H1 (cell line): ENCODE results near the gene PPP1R13B. TPM values are rescaled to one million over a fixed set of nuclear protein-coding genes. Genes with fewer than 3 reads are reported as not detected.

Experiments
- CTCF ChIA-PET: fragments of 300-600 bp; sonication (Branson Sonifier 250); formaldehyde crosslinking; loops from one replicate; lab custom pipeline; 2021; ENCODE audit not compliant: partially characterized antibody; lab: Charles Lee
- POLR2A ChIA-PET: fragments of 300-600 bp; sonication (Branson Sonifier 250); formaldehyde crosslinking; loops from one replicate; lab custom pipeline; 2021; ENCODE audit warnings: inconsistent platforms; ENCODE audit not compliant: partially characterized antibody; lab: Charles Lee
- DNase-seq, 2 experiments: peaks; one replicate each; pipeline versions ENCODE4 v3.0.0 to v3.0.0-alpha.2; 2010 to 2022; ENCODE audit warnings: low spot score in 2 of 2, low read depth in 1 of 2, mixed read lengths in 1 of 2
- FAIRE-seq: peaks from 2 replicates; lab custom pipeline; 2011; peaks lifted over from hg19 to GRCh38; lab: Jason Lieb, UNC
- H2AFZ ChIP-seq: 2 replicates; pipeline ENCODE4 v1.8.1; 2012; ENCODE audit warnings: low read length, inconsistent platforms
- H2AK5ac ChIP-seq: 2 replicates; pipeline ENCODE4 v1.6.1; 2013; ENCODE audit warnings: low read depth, low read length
- H2BK120ac ChIP-seq: replicated peaks from 2 replicates; pipeline ENCODE3; 2013; ENCODE audit warnings: low read depth, low read length, inconsistent platforms
- H2BK12ac ChIP-seq: 2 replicates; pipeline ENCODE4 v1.6.1; 2013; ENCODE audit warnings: low read depth, low read length
- H2BK15ac ChIP-seq: 2 replicates; pipeline ENCODE4 v1.6.1; 2013; ENCODE audit warnings: low read length
- H2BK20ac ChIP-seq: 2 replicates; pipeline ENCODE4 v1.6.1; 2013; ENCODE audit warnings: low read length
- H2BK5ac ChIP-seq: 2 replicates; pipeline ENCODE4 v1.6.1; 2013; ENCODE audit warnings: low read depth, low read length
- H3K14ac ChIP-seq: 2 replicates; pipeline ENCODE4 v1.6.1; 2013; ENCODE audit warnings: inconsistent platforms; ENCODE audit not compliant: insufficient read length
- H3K18ac ChIP-seq: 2 replicates; pipeline ENCODE4 v1.6.1; 2013; ENCODE audit warnings: low read length; ENCODE audit errors: extremely low read depth
- H3K23ac ChIP-seq: 2 replicates; pipeline ENCODE4 v1.6.1; 2013; ENCODE audit warnings: inconsistent platforms; ENCODE audit not compliant: insufficient read length
- H3K23me2 ChIP-seq: 2 replicates; pipeline ENCODE4 v1.6.1; 2013; ENCODE audit warnings: low read depth, low read length
- H3K27ac ChIP-seq: 2 replicates; pipeline ENCODE4 v1.6.1; 2011; ENCODE audit warnings: low read depth, low read length, inconsistent platforms
- H3K27me3 ChIP-seq, 4 experiments: replicated peaks in 1 of 4; 1 replicate in 1 of 4; 2 replicates in 3 of 4; pipeline versions ENCODE4 v1.6.1 to v1.8.1; 2011 to 2013; ENCODE audit warnings: low read length in 3 of 4, mild to moderate bottlenecking in 3 of 4, inconsistent platforms in 2 of 4, mixed read lengths in 2 of 4, moderate library complexity in 1 of 4; ENCODE audit not compliant: control insufficient read depth in 3 of 4, insufficient read depth in 3 of 4; ENCODE audit errors: extremely low read depth in 1 of 4
- H3K36me3 ChIP-seq, 4 experiments: 2 replicates each; pipeline versions ENCODE4 v1.6.1 to v1.8.1; 2011 to 2013; ENCODE audit warnings: mild to moderate bottlenecking in 4 of 4, low read length in 3 of 4, moderate library complexity in 2 of 4, control low read depth in 1 of 4, inconsistent platforms in 1 of 4; ENCODE audit not compliant: insufficient read depth in 4 of 4, control insufficient read depth in 2 of 4
- H3K4ac ChIP-seq: replicated peaks from 2 replicates; pipeline ENCODE3; 2013; ENCODE audit warnings: low read length, low read depth, mixed read lengths, inconsistent platforms; ENCODE audit not compliant: insufficient read length
- H3K4me1 ChIP-seq, 4 experiments: replicated peaks in 1 of 4; 1 replicate in 1 of 4; 2 replicates in 3 of 4; pipeline versions ENCODE4 v1.6.1 to v1.8.1; 2011 to 2013; ENCODE audit warnings: low read length in 3 of 4, inconsistent platforms in 2 of 4, mixed read lengths in 1 of 4; ENCODE audit not compliant: insufficient read depth in 4 of 4, control insufficient read depth in 3 of 4
- H3K4me2 ChIP-seq, 2 experiments: 2 replicates each; pipeline versions ENCODE4 v1.6.1 to v1.8.1; 2011 to 2013; ENCODE audit warnings: low read depth in 2 of 2, low read length in 2 of 2, control low read depth in 1 of 2, inconsistent platforms in 1 of 2, mild to moderate bottlenecking in 1 of 2; ENCODE audit not compliant: insufficient read depth in 1 of 2
- H3K4me3 ChIP-seq, 4 experiments: fragments of 200-600, 300-600 bp in 1 of 4; sonication (generic), shearing (Covaris generic), sonication (Bioruptor Twin) in 1 of 4; 2 replicates each; pipeline versions ENCODE4 v1.5.1 to v1.8.1; 2011 to 2016; ENCODE audit warnings: low read length in 4 of 4, low read depth in 3 of 4, control low read depth in 2 of 4, inconsistent platforms in 2 of 4, mild to moderate bottlenecking in 2 of 4, mixed read lengths in 1 of 4, moderate library complexity in 1 of 4; ENCODE audit not compliant: insufficient read depth in 2 of 4; ENCODE audit errors: extremely low read depth in 1 of 4
- H3K56ac ChIP-seq: replicated peaks from 2 replicates; pipeline ENCODE3; 2013; ENCODE audit warnings: low read depth, mild to moderate bottlenecking, mixed read lengths, low read length, inconsistent platforms; ENCODE audit not compliant: insufficient read length
- H3K79me1 ChIP-seq: 2 replicates; pipeline ENCODE4 v1.6.1; 2013; ENCODE audit warnings: low read depth, low read length, control low read depth
- H3K79me2 ChIP-seq, 2 experiments: 2 replicates each; pipeline versions ENCODE4 v1.6.1 to v1.8.1; 2012 to 2013; ENCODE audit warnings: low read length in 2 of 2, mild to moderate bottlenecking in 2 of 2, inconsistent platforms in 1 of 2; ENCODE audit not compliant: insufficient read depth in 2 of 2, control insufficient read depth in 1 of 2
- H3K9ac ChIP-seq, 4 experiments: replicated peaks in 1 of 4; 1 replicate in 1 of 4; 2 replicates in 3 of 4; pipeline versions ENCODE4 v1.6.1 to v1.8.1; 2011 to 2013; ENCODE audit warnings: low read depth in 3 of 4, low read length in 3 of 4, control low read depth in 2 of 4, mild to moderate bottlenecking in 2 of 4, moderate library complexity in 2 of 4, inconsistent platforms in 1 of 4; ENCODE audit errors: extremely low read depth in 1 of 4
- H3K9me3 ChIP-seq, 2 experiments: 2 replicates each; pipeline versions ENCODE4 v1.6.1 to v1.8.1; 2012 to 2013; ENCODE audit warnings: mild to moderate bottlenecking in 2 of 2, moderate library complexity in 2 of 2, control low read depth in 1 of 2, inconsistent platforms in 1 of 2, low read depth in 1 of 2, low read length in 1 of 2, mixed read lengths in 1 of 2; ENCODE audit not compliant: insufficient read depth in 2 of 2
- H4K20me1 ChIP-seq, 2 experiments: replicated peaks in 1 of 2; 2 replicates each; pipeline versions ENCODE3 to v1.8.1; 2011 to 2013; ENCODE audit warnings: inconsistent platforms in 2 of 2, low read length in 2 of 2, mild to moderate bottlenecking in 1 of 2; ENCODE audit not compliant: insufficient read depth in 2 of 2, control insufficient read depth in 1 of 2
- H4K5ac ChIP-seq: 2 replicates; pipeline ENCODE4 v1.6.1; 2013; ENCODE audit warnings: low read length, low read depth, mixed read lengths, inconsistent platforms; ENCODE audit not compliant: insufficient read length
- H4K8ac ChIP-seq: 2 replicates; pipeline ENCODE4 v1.8.0; 2013; ENCODE audit warnings: mild to moderate bottlenecking, moderate library complexity, low read length, inconsistent platforms; ENCODE audit not compliant: insufficient read depth; ENCODE audit errors: extremely low read depth
- H4K91ac ChIP-seq: replicated peaks from 2 replicates; pipeline ENCODE3; 2013; ENCODE audit warnings: low read length, mixed read lengths, inconsistent platforms; ENCODE audit not compliant: insufficient read length
- ASH2L ChIP-seq: fragments of 200-600, 300-600 bp; sonication (generic); IDR thresholded peaks from one replicate; pipeline ENCODE4 v1.7.1; 2017; ENCODE audit warnings: low read length
- CREB1 ChIP-seq: IDR thresholded peaks from 2 replicates; pipeline ENCODE4 v1.6.1; 2012; ENCODE audit warnings: inconsistent platforms
- EGR1 ChIP-seq: IDR thresholded peaks from 2 replicates; pipeline ENCODE4 v1.6.1; 2011; ENCODE audit warnings: low read depth, low read length, borderline replicate concordance
- MAFK ChIP-seq: IDR thresholded peaks from 2 replicates; pipeline ENCODE4 v1.6.1; 2012; ENCODE audit warnings: low read depth, mild to moderate bottlenecking, improper control_type of control experiment, low read length
- NANOG ChIP-seq: IDR thresholded peaks from 2 replicates; pipeline ENCODE4 v1.6.1; 2011; ENCODE audit warnings: low read length, low read depth, mild to moderate bottlenecking, inconsistent platforms; ENCODE audit not compliant: insufficient read depth, poor library complexity, severe bottlenecking
- SIRT6 ChIP-seq: IDR thresholded peaks from one replicate; pipeline ENCODE4 v1.7.1; 2012; ENCODE audit warnings: low read length, inconsistent platforms
- SP2 ChIP-seq: IDR thresholded peaks from 2 replicates; pipeline ENCODE4 v1.6.1; 2012; ENCODE audit warnings: mild to moderate bottlenecking, low read length, inconsistent platforms
- TAF1 ChIP-seq: IDR thresholded peaks from 2 replicates; pipeline ENCODE4 v1.6.1; 2011; ENCODE audit warnings: mild to moderate bottlenecking, low read depth, low read length
- WGBS, 2 experiments: shearing (Covaris generic) in 1 of 2; methylation state at CpG; one replicate each; pipeline versions ENCODE4 v1.1.6 to v1.1.7; 2013 to 2015; ENCODE audit warnings: low lambda C conversion rate in 2 of 2, mixed read lengths in 2 of 2, inconsistent platforms in 1 of 2, low coverage in 1 of 2, missing lambda C conversion rate in 1 of 2; ENCODE audit not compliant: insufficient replicate concordance in 2 of 2, insufficient coverage in 1 of 2, insufficient read length in 1 of 2; ENCODE audit errors: extremely low coverage in 1 of 2, missing lambda C conversion rate in 1 of 2; 5-methylcytosine and 5-hydroxymethylcytosine counted together
- polyA plus RNA-seq, 7 experiments: library from polyadenylated mRNA; depleted of rRNA in 3 of 7; stranded (reverse) in 5 of 7; unstranded in 2 of 7; fragments of >200 nt in 5 of 7; fragments of 200-250 nt in 2 of 7; gene quantifications; 1 replicate in 5 of 7; 2 replicates in 1 of 7; 4 replicates in 1 of 7; pipeline versions ENCODE4 v1.2.1 to v1.2.3, GENCODE V29; 2011 to 2013; ENCODE audit warnings: missing spikeins in 2 of 7, mixed read lengths in 2 of 7
- total RNA-seq: library from RNA; stranded (reverse); fragmentation: NEBNext Ultra II Directional; extraction: Animal tissue kit (Norgen Biotek cat#: 25700); gene quantifications from 2 replicates; pipeline ENCODE4 v1.2.1, GENCODE V29; 2021

PPP1R13B gene
- total and polyA plus RNA-seq, 2 of the 8 experiments (the other 6 are each of a cell fraction or from before 2014, with no cell fraction given) = 2.6 to 8.9 TPM

- Histone ChIP-seq H3K4ac (no peak overlapping the region), H4K91ac (no peak overlapping the region), H3K4me3 (no peak overlapping the region), H2BK20ac (no peak overlapping the region), H2BK12ac (no peak overlapping the region), H3K9me3 (no peaks in the 10 kb centered on the region), H2BK5ac (no peak overlapping the region), H3K27ac (no peak overlapping the region), H3K23me2 (no peaks in the 10 kb centered on the region), H3K23ac (no peak overlapping the region), H3K36me3 (peaks cover 9 to 58% (median 16%) of the 10 kb centered on the region in 4 experiments; a peak in 6 of 8 replicates), H3K9ac (no peak overlapping the region), H4K8ac (no peak overlapping the region), H2BK120ac (no peak overlapping the region), H3K4me2 (no peak overlapping the region), H3K56ac (no peak overlapping the region), H2BK15ac (no peak overlapping the region), H3K18ac (no peak overlapping the region), H3K14ac (no peak overlapping the region), H3K79me1 (peaks cover 8% of the 10 kb centered on the region), H4K20me1 (peaks cover 8 to 19% of the 10 kb centered on the region in 2 experiments), H4K5ac (no peak overlapping the region), H3K79me2 (peaks cover 0 to 3% of the 10 kb centered on the region in 2 experiments; a peak in 1 of 4 replicates), H2AK5ac (no peak overlapping the region), H3K4me1 (peaks cover 0 to 3% (median 0%) of the 10 kb centered on the region in 4 experiments; a peak in 1 of 7 replicates), H3K27me3 (no peaks in the 10 kb centered on the region), H2AFZ (no peak overlapping the region)
- DNase-seq (no peak), FAIRE-seq (no peak)
- no peak for TF ChIP-seq EGR1
- no peak for TF ChIP-seq SIRT6
- no peak for TF ChIP-seq SP2
- no peak for TF ChIP-seq MAFK
- TF ChIP-seq ASH2L = no peak
- no peak for TF ChIP-seq CREB1
- no peak for TF ChIP-seq TAF1
- TF ChIP-seq NANOG = no peak
- 98% methylated on average over 5 of the region's 5 CpGs; no CpG with 5 or more reads in 1 of the 2 experiments for WGBS, 2 experiments
- POLR2A ChIA-PET = interaction anchor here (0.7 kb wide), 1 partner anchor 12 kb away, joined by 3 read pairs; no protein-coding TSS in a partner anchor
- CTCF ChIA-PET = interaction anchor here (1.8 kb wide), 1 partner anchor 9 kb away, joined by 8 read pairs; no protein-coding TSS in a partner anchor
These were observed 158.9 kb downstream of the PPP1R13B start for GRCh38 chr14:103688441-103688840.
